ENCODE results near the gene RAB2B.

- no peak for TF ChIP-seq CTCF (conservative IDR thresholded peaks at IDR 0.05)
- no peak for TF ChIP-seq ZFX (IDR thresholded peaks at IDR 0.05)
Measured at GRCh38 chr14:21436567-21437062, 40.1 kb downstream of the RAB2B start.

Measured in C4-2B (cell line).